ENCODE measurements around the gene DEDD. TPM values are rescaled to one million over a fixed set of nuclear protein-coding genes. Genes with fewer than 3 reads are reported as not detected.

DEDD gene
- total RNA-seq, 1 experiment from 2014 or later, result 24.2 TPM

GRCh38 chr1:161073474-161074121 lies 58.9 kb downstream of the DEDD start:
- no peak for DNase-seq (ENCODE audit: low read depth)

DNA sequence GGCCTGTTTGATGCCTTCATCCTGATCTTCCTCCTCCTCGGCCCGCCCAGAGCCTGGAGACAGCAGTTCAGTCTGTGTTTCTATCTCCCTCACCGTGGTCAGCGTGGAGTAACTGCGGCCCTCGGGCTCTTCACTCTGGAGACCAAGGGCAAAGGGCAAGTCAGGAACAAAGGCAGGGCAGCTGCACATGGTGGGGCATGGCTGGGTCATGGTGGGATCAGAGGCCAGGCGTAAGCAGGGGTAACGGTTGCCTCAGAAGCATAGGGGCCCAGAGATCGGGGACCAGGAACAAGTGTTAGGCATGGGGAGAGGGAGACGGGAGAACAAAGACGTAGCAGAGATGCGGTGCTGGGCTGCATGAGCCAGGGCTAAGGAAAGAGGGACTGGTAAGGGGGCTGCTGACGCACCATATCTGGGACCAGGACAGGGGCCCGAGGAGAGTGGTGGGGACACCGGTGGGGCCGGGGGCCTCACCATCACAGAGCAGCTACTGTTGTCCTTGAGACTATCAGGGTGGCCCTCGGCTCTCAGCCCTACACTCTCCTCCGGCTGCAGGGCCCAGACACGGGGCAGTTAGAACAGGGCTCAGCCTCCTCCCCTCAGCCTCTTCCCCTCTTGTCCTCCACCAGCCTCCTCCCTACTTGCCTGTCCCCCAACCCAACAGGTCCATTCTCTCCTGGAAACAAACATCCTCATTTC lies 59.6 kb downstream of the DEDD start:
- no peak for DNase-seq (ENCODE audit: low read depth)

DNA sequence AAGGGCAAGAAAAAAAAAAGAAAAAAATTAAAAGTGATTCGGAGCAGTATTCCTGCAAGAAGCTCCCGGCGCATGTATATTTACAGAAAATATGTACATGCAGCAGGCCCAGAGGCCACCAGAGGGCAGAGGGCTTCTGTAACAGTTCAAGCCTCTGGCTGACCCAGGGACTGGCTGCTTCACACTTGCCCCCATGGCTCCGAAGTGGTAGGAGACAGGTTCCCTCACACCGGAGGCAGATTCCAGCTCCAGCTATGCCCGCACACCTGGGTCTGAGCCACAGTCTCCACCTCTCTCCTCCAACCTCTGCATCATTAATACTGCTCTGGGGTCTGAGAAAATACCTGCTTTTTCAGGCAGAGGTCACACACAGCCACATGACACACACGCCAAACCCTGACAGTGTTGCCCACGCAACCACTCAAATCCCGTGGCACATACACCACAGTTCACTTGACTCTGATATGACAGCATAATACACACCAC lies 60.5 kb downstream of the DEDD start:
- DNase-seq (ENCODE audit: low read depth), result peak; percentile 51

Other genes starting within 250 kb of the DEDD start
- gene ITLN1, start 247.5 kb downstream of the DEDD start, total RNA-seq (2014; rRNA removed; shearing (Covaris generic)), result 0.11 TPM in 1 of 2 replicates, not detected in the other
- gene ITLN2, start 177.9 kb downstream of the DEDD start, total RNA-seq (2014; rRNA removed; shearing (Covaris generic)), result not detected in 2 replicates
- 7.1 and 18.5 TPM in 2 replicates for gene F11R, start 111.5 kb downstream of the DEDD start, total RNA-seq (2014; rRNA removed; shearing (Covaris generic))
- gene TSTD1, start 93.7 kb downstream of the DEDD start, total RNA-seq (2014; rRNA removed; shearing (Covaris generic)), result 0.17 TPM in 1 of 2 replicates, not detected in the other
- 78.4 and 89.1 TPM in 2 replicates for gene USF1, start 86.7 kb downstream of the DEDD start, total RNA-seq (2014; rRNA removed; shearing (Covaris generic))
- gene ARHGAP30, start 62.8 kb downstream of the DEDD start, total RNA-seq (2014; rRNA removed; shearing (Covaris generic)), result 0.11 TPM in 1 of 2 replicates, not detected in the other
- gene NECTIN4, start 43.1 kb downstream of the DEDD start, total RNA-seq (2014; rRNA removed; shearing (Covaris generic)), result 0.29 TPM in 1 of 2 replicates, not detected in the other
- gene KLHDC9, start 34.3 kb downstream of the DEDD start, total RNA-seq (2014; rRNA removed; shearing (Covaris generic)), result not detected in 2 replicates
- gene PFDN2, start 14.6 kb downstream of the DEDD start, total RNA-seq (2014; rRNA removed; shearing (Covaris generic)), result 97.9 and 213 TPM in 2 replicates
- 16.3 and 17.4 TPM in 2 replicates for gene NIT1, start 14.6 kb downstream of the DEDD start, total RNA-seq (2014; rRNA removed; shearing (Covaris generic))
- gene UFC1, start 21.3 kb upstream of the DEDD start, total RNA-seq (2014; rRNA removed; shearing (Covaris generic)), result 102 and 133 TPM in 2 replicates
- gene USP21, start 26.8 kb upstream of the DEDD start, total RNA-seq (2014; rRNA removed; shearing (Covaris generic)), result 6.2 and 13.5 TPM in 2 replicates
- gene PPOX, start 33.8 kb upstream of the DEDD start, total RNA-seq (2014; rRNA removed; shearing (Covaris generic)), result 6.8 and 10.9 TPM in 2 replicates
- gene B4GALT3, start 44.8 kb upstream of the DEDD start, total RNA-seq (2014; rRNA removed; shearing (Covaris generic)), result 31.8 and 43.9 TPM in 2 replicates
- 0.68 and 0.91 TPM in 2 replicates for gene ADAMTS4, start 66.4 kb upstream of the DEDD start, total RNA-seq (2014; rRNA removed; shearing (Covaris generic))
- 157 and 168 TPM in 2 replicates for gene NDUFS2, start 69.7 kb upstream of the DEDD start, total RNA-seq (2014; rRNA removed; shearing (Covaris generic))
- 1.5 TPM in 1 of 2 replicates, not detected in the other for gene FCER1G, start 82.6 kb upstream of the DEDD start, total RNA-seq (2014; rRNA removed; shearing (Covaris generic))
- gene APOA2, start 91.0 kb upstream of the DEDD start, total RNA-seq (2014; rRNA removed; shearing (Covaris generic)), result not detected in 2 replicates
- 11.8 and 13.6 TPM in 2 replicates for gene TOMM40L, start 93.4 kb upstream of the DEDD start, total RNA-seq (2014; rRNA removed; shearing (Covaris generic))
- not detected in 2 replicates for gene NR1I3, start 105.5 kb upstream of the DEDD start, total RNA-seq (2014; rRNA removed; shearing (Covaris generic))
- 0.06 TPM in 1 of 2 replicates, not detected in the other for gene PCP4L1, start 126.1 kb upstream of the DEDD start, total RNA-seq (2014; rRNA removed; shearing (Covaris generic))
- 0.57 TPM in 1 of 2 replicates, not detected in the other for gene MPZ, start 177.3 kb upstream of the DEDD start, total RNA-seq (2014; rRNA removed; shearing (Covaris generic))
- gene SDHC, start 181.7 kb upstream of the DEDD start, total RNA-seq (2014; rRNA removed; shearing (Covaris generic)), result 20.6 and 22.5 TPM in 2 replicates
- not detected in 2 replicates for gene CFAP126, start 235.2 kb upstream of the DEDD start, total RNA-seq (2014; rRNA removed; shearing (Covaris generic))